DND-41 (cell line): ENCODE data around the gene MYL3.

Experiments
- EZH2 ChIP-seq: IDR thresholded peaks from 3 replicates; pipeline ENCODE4 v1.6.1; 2012; ENCODE audit warnings: borderline replicate concordance, low read depth, mild to moderate bottlenecking, moderate library complexity, low read length, inconsistent platforms; ENCODE audit not compliant: severe bottlenecking
- TF ChIP-seq, protein P1 (sequence below): IDR thresholded peaks from 2 replicates; pipeline ENCODE4 v1.5.1; 2012; ENCODE audit warnings: borderline replicate concordance, low read length, moderate library complexity, mild to moderate bottlenecking; ENCODE audit not compliant: poor library complexity, severe bottlenecking; ENCODE audit errors: extremely low read depth

DNA sequence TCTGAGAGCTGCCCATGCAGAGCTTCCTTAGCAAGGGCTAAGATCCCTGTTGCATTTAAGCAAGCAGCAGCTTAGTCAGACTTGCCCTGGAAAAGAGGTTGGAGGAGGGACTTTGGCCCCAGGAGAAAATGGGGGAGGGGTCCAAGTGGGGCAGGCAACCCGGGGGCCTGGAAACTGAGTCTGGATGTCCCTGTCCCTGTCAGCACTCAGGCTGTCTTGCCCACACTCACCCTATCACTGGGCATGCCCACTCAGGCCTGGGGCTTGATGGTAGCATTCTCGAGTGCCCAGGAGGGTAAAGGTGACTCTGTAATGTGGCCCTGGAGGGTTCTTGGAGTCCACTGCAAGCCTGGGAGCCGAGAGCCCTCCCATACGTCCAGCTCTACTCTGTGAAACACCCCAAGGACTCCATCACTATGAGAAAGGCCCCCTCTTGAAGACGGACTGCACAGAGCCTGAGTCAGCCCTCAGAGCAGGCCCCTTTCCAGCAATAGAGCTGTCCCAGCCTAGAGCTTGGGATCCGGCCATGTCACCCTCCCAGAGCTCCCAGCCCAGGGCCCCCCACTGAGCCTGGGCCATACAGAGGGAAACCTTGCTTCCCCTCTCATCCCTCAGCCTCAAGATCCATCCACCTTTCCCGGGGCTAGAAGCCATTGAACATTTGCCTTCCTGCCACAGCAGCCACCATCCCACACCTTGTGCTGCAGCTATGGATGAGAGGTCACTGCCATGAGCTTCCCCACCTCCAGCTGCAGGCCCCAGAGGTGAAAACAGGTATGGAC, 13.4 kb downstream of the MYL3 start:
- TF ChIP-seq, protein P1, sequence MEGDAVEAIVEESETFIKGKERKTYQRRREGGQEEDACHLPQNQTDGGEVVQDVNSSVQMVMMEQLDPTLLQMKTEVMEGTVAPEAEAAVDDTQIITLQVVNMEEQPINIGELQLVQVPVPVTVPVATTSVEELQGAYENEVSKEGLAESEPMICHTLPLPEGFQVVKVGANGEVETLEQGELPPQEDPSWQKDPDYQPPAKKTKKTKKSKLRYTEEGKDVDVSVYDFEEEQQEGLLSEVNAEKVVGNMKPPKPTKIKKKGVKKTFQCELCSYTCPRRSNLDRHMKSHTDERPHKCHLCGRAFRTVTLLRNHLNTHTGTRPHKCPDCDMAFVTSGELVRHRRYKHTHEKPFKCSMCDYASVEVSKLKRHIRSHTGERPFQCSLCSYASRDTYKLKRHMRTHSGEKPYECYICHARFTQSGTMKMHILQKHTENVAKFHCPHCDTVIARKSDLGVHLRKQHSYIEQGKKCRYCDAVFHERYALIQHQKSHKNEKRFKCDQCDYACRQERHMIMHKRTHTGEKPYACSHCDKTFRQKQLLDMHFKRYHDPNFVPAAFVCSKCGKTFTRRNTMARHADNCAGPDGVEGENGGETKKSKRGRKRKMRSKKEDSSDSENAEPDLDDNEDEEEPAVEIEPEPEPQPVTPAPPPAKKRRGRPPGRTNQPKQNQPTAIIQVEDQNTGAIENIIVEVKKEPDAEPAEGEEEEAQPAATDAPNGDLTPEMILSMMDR = no peak
- no peak for TF ChIP-seq EZH2
